HepG2 (cell line): ENCODE results near the gene C1orf185. TPM values are rescaled to one million over a fixed set of nuclear protein-coding genes. Genes with fewer than 3 reads are reported as not detected.
"Not testable (repeated sequence)": the region's sequence is repeated elsewhere in the genome, so short reads cannot be mapped to it uniquely, and the experiment has no call there.

Source experiments
- ATAC-seq: fragments of 200-7000 bp; cut with Tn5 transposase; 3 replicates; pipeline ENCODE4 v1.9.1; 2020; ENCODE audit warnings: mild to moderate bottlenecking, moderate library complexity
- BruUV-seq: library from RNA; stranded (reverse); fragments of 400-500 nt; replicated peaks from 2 replicates; lab custom pipeline; 2021; lab: Mats Ljungman, UMichigan
- CTCF ChIA-PET: fragments of 300-600 bp; formaldehyde crosslinking; extraction: SDS; loops from one replicate; lab custom pipeline; 2021; ENCODE audit warnings: low total read pairs, inconsistent platforms, low intra/inter-chr PET ratio; lab: Yijun Ruan, JAX
- POLR2A ChIA-PET: fragments of 350-600 bp; sonication (Branson Sonifier 250); formaldehyde crosslinking; loops from one replicate; lab custom pipeline; 2020; ENCODE audit warnings: antibody characterized with exemption, inconsistent platforms; lab: Yijun Ruan, JAX
- DNase-seq: peaks from one replicate; pipeline ENCODE4 v3.0.0-alpha.2; 2015; ENCODE audit warnings: low spot score
- FAIRE-seq: peaks from 3 replicates; lab custom pipeline; 2011; peaks lifted over from hg19 to GRCh38; lab: Jason Lieb, UNC
- H2AFZ ChIP-seq: one replicate; pipeline ENCODE4 v1.6.1; 2011; ENCODE audit warnings: low read length, inconsistent platforms
- H3K27ac ChIP-seq: fragments of 300-600 bp; 3 replicates; pipeline ENCODE4 v1.8.0; 2011; ENCODE audit warnings: mixed run types, mild to moderate bottlenecking, mixed read lengths, low read length, inconsistent platforms; ENCODE audit not compliant: insufficient read depth; ENCODE audit errors: extremely low read length
- H3K27me3 ChIP-seq, 2 experiments: fragments of 200-600 bp in 1 of 2; 2 replicates in 1 of 2; 3 replicates in 1 of 2; pipeline versions ENCODE4 v1.6.0 to v1.8.0; 2011; ENCODE audit warnings: low read length in 2 of 2, mild to moderate bottlenecking in 2 of 2, moderate library complexity in 2 of 2, inconsistent platforms in 1 of 2; ENCODE audit not compliant: insufficient read depth in 2 of 2, control insufficient read depth in 1 of 2
- H3K36me3 ChIP-seq, 2 experiments: fragments of 200-600 bp in 1 of 2; replicated peaks in 1 of 2; 2 replicates in 1 of 2; 3 replicates in 1 of 2; pipeline versions ENCODE4 v1.5.1 to v1.8.0; 2011; ENCODE audit warnings: low read length in 2 of 2, inconsistent platforms in 1 of 2; ENCODE audit not compliant: insufficient read depth in 2 of 2, control insufficient read depth in 1 of 2
- H3K4me1 ChIP-seq: 2 replicates; pipeline ENCODE4 v1.5.1; 2012; ENCODE audit warnings: low read length, inconsistent platforms; ENCODE audit not compliant: insufficient read depth
- H3K4me2 ChIP-seq: 2 replicates; pipeline ENCODE4 v1.6.0; 2011; ENCODE audit warnings: low read depth, low read length, inconsistent platforms
- H3K4me3 ChIP-seq, 3 experiments: fragments of 200-600 bp in 1 of 3; sonication (generic), shearing (Covaris generic) in 1 of 3; replicated peaks in 1 of 3; 2 replicates each; pipeline ENCODE4 v1.5.1; 2011 to 2016; ENCODE audit warnings: low read length in 3 of 3, inconsistent platforms in 2 of 3, low read depth in 2 of 3, mild to moderate bottlenecking in 2 of 3, control low read depth in 1 of 3, mixed read lengths in 1 of 3; ENCODE audit not compliant: insufficient read depth in 1 of 3
- H3K79me2 ChIP-seq: one replicate; pipeline ENCODE4 v1.6.1; 2011; ENCODE audit warnings: low read length, inconsistent platforms; ENCODE audit not compliant: insufficient read depth
- H3K9ac ChIP-seq: 2 replicates; pipeline ENCODE4 v1.6.0; 2011; ENCODE audit warnings: mild to moderate bottlenecking, low read depth, low read length, inconsistent platforms; ENCODE audit not compliant: insufficient read depth
- H3K9me3 ChIP-seq: 2 replicates; pipeline ENCODE4 v1.5.1; 2012; ENCODE audit warnings: mild to moderate bottlenecking, low read length
- H4K20me1 ChIP-seq: 2 replicates; pipeline ENCODE4 v1.6.0; 2011; ENCODE audit warnings: inconsistent platforms, mild to moderate bottlenecking, low read length, moderate library complexity; ENCODE audit not compliant: insufficient read depth
- ATF3 ChIP-seq: sonication (generic); formaldehyde crosslinking; IDR thresholded peaks from 2 replicates; pipeline ENCODE4 v1.4.0; 2020; ENCODE audit warnings: missing genetic modification reagents
- ATF7 ChIP-seq, 2 experiments: fragments of 450-650 bp in 1 of 2; sonication (generic) in 1 of 2; formaldehyde crosslinking in 1 of 2; IDR thresholded peaks; 2 replicates each; pipeline versions ENCODE4 v1.4.0 to v1.6.1; 2016 to 2020; ENCODE audit warnings: antibody characterized with exemption in 1 of 2, mild to moderate bottlenecking in 1 of 2, missing genetic modification reagents in 1 of 2
- GATA4 ChIP-seq: sonication (generic); IDR thresholded peaks from 2 replicates; pipeline ENCODE4 v1.6.1; 2016; ENCODE audit warnings: antibody characterized with exemption, low read depth, borderline replicate concordance
- SNAPC2 ChIP-seq: sonication (generic); formaldehyde crosslinking; IDR thresholded peaks from 2 replicates; pipeline ENCODE4 v1.8.1; 2022; ENCODE audit warnings: mild to moderate bottlenecking, missing genetic modification reagents
- SP140L ChIP-seq: sonication (generic); formaldehyde crosslinking; IDR thresholded peaks from 2 replicates; pipeline ENCODE4 v1.4.0; 2020; ENCODE audit warnings: missing genetic modification reagents, borderline replicate concordance
- TFDP1 ChIP-seq: IDR thresholded peaks from 2 replicates; pipeline ENCODE4 v1.6.1; 2016; ENCODE audit warnings: missing compliant biosample characterization, missing genetic modification reagents, borderline replicate concordance
- ZBTB8A ChIP-seq: sonication (generic); formaldehyde crosslinking; IDR thresholded peaks from 2 replicates; pipeline ENCODE4 v1.4.0; 2020; ENCODE audit warnings: mild to moderate bottlenecking, low read depth, missing genetic modification reagents, borderline replicate concordance
- ZNF670 ChIP-seq: sonication (generic); formaldehyde crosslinking; IDR thresholded peaks from 2 replicates; pipeline ENCODE4 v1.8.0; 2022; ENCODE audit warnings: mild to moderate bottlenecking, missing genetic modification reagents, borderline replicate concordance
- ZNF713 ChIP-seq: sonication (generic); formaldehyde crosslinking; IDR thresholded peaks from 2 replicates; pipeline ENCODE4 v1.4.0; 2020; ENCODE audit warnings: mild to moderate bottlenecking, missing genetic modification reagents
- ZNF75D ChIP-seq: sonication (generic); formaldehyde crosslinking; IDR thresholded peaks from 2 replicates; pipeline ENCODE4 v1.8.1; 2023; ENCODE audit warnings: missing genetic modification reagents, mild to moderate bottlenecking, borderline replicate concordance
- ZNF781 ChIP-seq: sonication (generic); formaldehyde crosslinking; IDR thresholded peaks from 2 replicates; pipeline ENCODE4 v1.5.1; 2020; ENCODE audit warnings: borderline replicate concordance, mild to moderate bottlenecking, missing genetic modification reagents; ENCODE audit errors: not compliant biosample characterization
- WGBS: methylation state at CpG from one replicate; pipeline ENCODE4 v1.1.6; 2017; ENCODE audit warnings: low lambda C conversion rate; 5-methylcytosine and 5-hydroxymethylcytosine counted together
- in situ Hi-C: cut with HindIII; loops from 2 replicates; pipeline ENCODE4 v1.10.0; 2017; ENCODE audit warnings: low pct_unique_long_range_greater_than_20kb; ENCODE audit not compliant: extremely low pct_ligation_motif_present
- intact Hi-C: fragments of 100-400 bp; cut with micrococcal nuclease; formaldehyde crosslinking; loops from one replicate; pipeline ENCODE4 v1.10.0; 2022; ENCODE audit not compliant: unreplicated experiment
- polyA plus RNA-seq, 8 experiments: library from polyadenylated mRNA; depleted of rRNA in 3 of 8; stranded (reverse) in 7 of 8; unstranded in 1 of 8; fragments of >200 nt; fragmentation: Illumina TruSeq in 4 of 8; extraction: Trizol in 4 of 8; gene quantifications; 2 replicates each; pipeline versions ENCODE4 v1.2.1 to v1.2.3, GENCODE V29; 2011 to 2016; ENCODE audit warnings: low read depth in 4 of 8, missing spikeins in 1 of 8, mixed read lengths in 1 of 8; ENCODE audit not compliant: insufficient read depth in 1 of 8
- total RNA-seq, 5 experiments: library from RNA; depleted of rRNA; stranded (reverse); fragments of >200 nt; fragmentation: Illumina TruSeq; extraction: Trizol; gene quantifications; 2 replicates each; pipeline ENCODE4 v1.2.3, GENCODE V29; 2016; ENCODE audit warnings: low read depth in 1 of 5

C1orf185 gene
- total and polyA plus RNA-seq, 2 of the 13 experiments (the other 11 are each of a cell fraction or from before 2014, with no cell fraction given) = not detected

- H3K4me3 ChIP-seq = not testable (repeated sequence)
Measured at GRCh38 chr1:51127152-51127551, 25.1 kb downstream of the C1orf185 start.

GRCh38 chr1:51131185-51131584 lies 29.2 kb downstream of the C1orf185 start:
- Histone ChIP-seq H3K9me3 (no peaks in the 10 kb centered on the region; the same call in 1 of the 2 replicates), H2AFZ (no peak overlapping the region), H3K9ac (no peak overlapping the region), H3K36me3 (no peaks in the 10 kb centered on the region), H3K27ac (no peak overlapping the region)
- POLR2A ChIA-PET = no interaction called here
- WGBS = 0% methylated on average over 3 of the region's 3 CpGs
- ATAC-seq = no peak
- CTCF ChIA-PET = no interaction called here
- intact Hi-C loops = no loop called here
- TF ChIP-seq ATF3 (CRISPR knock-in tag) (no peak), ZBTB8A (CRISPR knock-in tag) (no peak), SNAPC2 (CRISPR knock-in tag) (no peak), GATA4 (no peak), ZNF781 (CRISPR knock-in tag) (no peak), ZNF670 (CRISPR knock-in tag) (no peak), ZNF713 (CRISPR knock-in tag) (no peak), TFDP1 (CRISPR knock-in tag) (no peak), SP140L (CRISPR knock-in tag) (no peak), ZNF75D (CRISPR knock-in tag) (no peak)
- TF ChIP-seq, all 625 proteins: peak for 0
- no peak overlapping the region for H3K4me2 ChIP-seq
- no peaks in the 10 kb centered on the region for H4K20me1 ChIP-seq
- FAIRE-seq (no peak), DNase-seq (no peak)
- H3K79me2 ChIP-seq = no peaks in the 10 kb centered on the region
- in situ Hi-C loops = no loop called here
- no TSS peak for BruUV-seq
- H3K4me3 ChIP-seq = no peak overlapping the region
- no peaks in the 10 kb centered on the region; a peak in 1 of 5 replicates for H3K27me3 ChIP-seq
- no peaks in the 10 kb centered on the region for H3K4me1 ChIP-seq

More at GRCh38 chr1:51127152-51127551, 25.1 kb downstream of the C1orf185 start:
- H4K20me1 ChIP-seq; H3K4me1 ChIP-seq; POLR2A ChIA-PET; H3K4me2 ChIP-seq; ATAC-seq; H3K27me3 ChIP-seq; H3K9me3 ChIP-seq; H2AFZ ChIP-seq; H3K36me3 ChIP-seq; in situ Hi-C loops; BruUV-seq; CTCF ChIA-PET; H3K27ac ChIP-seq; intact Hi-C loops; H3K9ac ChIP-seq; H3K79me2 ChIP-seq; DNase-seq; FAIRE-seq; TF ChIP-seq ATF7 (CRISPR knock-in tag; IDR thresholded peaks at IDR 0.05): not testable (repeated sequence)
- WGBS = 28% methylated on average over 7 of the region's 7 CpGs
- TF ChIP-seq ATF7 (IDR thresholded peaks at IDR 0.05) = peak; percentile 16; the same call in 1 of the 2 replicates
